ENCODE measurements around the gene TM9SF4.
"Not testable (repeated sequence)": the region's sequence is repeated elsewhere in the genome, so short reads cannot be mapped to it uniquely, and the experiment has no call there.

The TM9SF4 gene

GRCh38 chr20:32098786-32099185 is 10.7 kb upstream of the TM9SF4 start:
- no peak for DNase-seq

- no peak for DNase-seq
Observed at GRCh38 chr20:32108814-32109391, 611 bp upstream of the TM9SF4 start.

GRCh38 chr20:32110173-32110704 is 725 bp downstream of the TM9SF4 start:
- DNase-seq: no peak

- no peak for DNase-seq
Observed at GRCh38 chr20:32110727-32111126, 1.2 kb downstream of the TM9SF4 start.

- DNase-seq: no peak
Observed at GRCh38 chr20:32111156-32111686, 1.7 kb downstream of the TM9SF4 start.

GRCh38 chr20:32111753-32112152 is 2.2 kb downstream of the TM9SF4 start:
- DNase-seq: peak; percentile 89

- peak; percentile 98 for DNase-seq
Observed at GRCh38 chr20:32112841-32113240, 3.3 kb downstream of the TM9SF4 start.

- DNase-seq: no peak
Observed at GRCh38 chr20:32113591-32114260, 4.2 kb downstream of the TM9SF4 start.

- no peak for DNase-seq
Observed at GRCh38 chr20:32114305-32114960, 4.9 kb downstream of the TM9SF4 start.

- DNase-seq: no peak
Observed at GRCh38 chr20:32115211-32115767, 5.8 kb downstream of the TM9SF4 start.

GRCh38 chr20:32116079-32116521 is 6.6 kb downstream of the TM9SF4 start:
- no peak for DNase-seq

GRCh38 chr20:32116796-32117195 is 7.3 kb downstream of the TM9SF4 start:
- not testable (repeated sequence) for DNase-seq

- not testable (repeated sequence) for DNase-seq
Observed at GRCh38 chr20:32118427-32118826, 8.9 kb downstream of the TM9SF4 start.

- no peak for DNase-seq
Observed at GRCh38 chr20:32119734-32120133, 10.2 kb downstream of the TM9SF4 start.

- DNase-seq: not testable (repeated sequence)
Observed at GRCh38 chr20:32121908-32122307, 12.4 kb downstream of the TM9SF4 start.

GRCh38 chr20:32123088-32123487 is 13.6 kb downstream of the TM9SF4 start:
- DNase-seq: no peak

GRCh38 chr20:32124916-32125454 is 15.5 kb downstream of the TM9SF4 start:
- DNase-seq: no peak

- no peak for DNase-seq
Observed at GRCh38 chr20:32125506-32125905, 16.0 kb downstream of the TM9SF4 start.

- no peak for DNase-seq
Observed at GRCh38 chr20:32126919-32127318, 17.4 kb downstream of the TM9SF4 start.

GRCh38 chr20:32127347-32127746 is 17.8 kb downstream of the TM9SF4 start:
- no peak for DNase-seq

- DNase-seq: no peak
Observed at GRCh38 chr20:32128167-32128566, 18.7 kb downstream of the TM9SF4 start.

- no peak for DNase-seq
Observed at GRCh38 chr20:32129863-32130262, 20.3 kb downstream of the TM9SF4 start.

- DNase-seq: no peak
Observed at GRCh38 chr20:32130352-32130751, 20.8 kb downstream of the TM9SF4 start.
